T-helper 9 cell (primary cell): ENCODE measurements around the gene SPECC1.
"Not testable (repeated sequence)": the region's sequence is repeated elsewhere in the genome, so short reads cannot be mapped to it uniquely, and the experiment has no call there.

Experiments used
- DNase-seq: peaks from one replicate; pipeline ENCODE4 v3.0.0-alpha.2; 2020

SPECC1 gene

GRCh38 chr17:20246692-20247091 is 237.5 kb downstream of the SPECC1 start:
- no peak for DNase-seq

- no peak for DNase-seq
Measured at GRCh38 chr17:20253323-20253722, 244.2 kb downstream of the SPECC1 start.

- DNase-seq = no peak
Measured at GRCh38 chr17:20254541-20254940, 245.4 kb downstream of the SPECC1 start.

- no peak for DNase-seq
Measured at GRCh38 chr17:20256144-20256543, 247.0 kb downstream of the SPECC1 start.

- DNase-seq = no peak
Measured at GRCh38 chr17:20257008-20257407, 247.8 kb downstream of the SPECC1 start.

- DNase-seq = no peak
Measured at GRCh38 chr17:20257798-20258197, 248.6 kb downstream of the SPECC1 start.

GRCh38 chr17:20259668-20260067 is 250.5 kb downstream of the SPECC1 start:
- no peak for DNase-seq

- no peak for DNase-seq
Measured at GRCh38 chr17:20260268-20260667, 251.1 kb downstream of the SPECC1 start.

GRCh38 chr17:20262226-20263114 is 253.3 kb downstream of the SPECC1 start:
- DNase-seq = no peak

- DNase-seq = not testable (repeated sequence)
Measured at GRCh38 chr17:20263115-20263433, 253.9 kb downstream of the SPECC1 start.

- DNase-seq = no peak
Measured at GRCh38 chr17:20263595-20263994, 254.4 kb downstream of the SPECC1 start.

- DNase-seq = no peak
Measured at GRCh38 chr17:20264996-20265395, 255.8 kb downstream of the SPECC1 start.

- DNase-seq = no peak
Measured at GRCh38 chr17:20266806-20267458, 257.8 kb downstream of the SPECC1 start.

- peak; percentile 12 for DNase-seq
Measured at GRCh38 chr17:20267459-20267842, 258.3 kb downstream of the SPECC1 start.

GRCh38 chr17:20270369-20270768 is 261.2 kb downstream of the SPECC1 start:
- no peak for DNase-seq

GRCh38 chr17:20271011-20271610 is 262.0 kb downstream of the SPECC1 start:
- no peak for DNase-seq

- no peak for DNase-seq
Measured at GRCh38 chr17:20273741-20274500, 264.8 kb downstream of the SPECC1 start.

GRCh38 chr17:20275653-20276052 is 266.5 kb downstream of the SPECC1 start:
- DNase-seq = no peak

- no peak for DNase-seq
Measured at GRCh38 chr17:20276421-20276820, 267.3 kb downstream of the SPECC1 start.

- no peak for DNase-seq
Measured at GRCh38 chr17:20278805-20279204, 269.6 kb downstream of the SPECC1 start.

GRCh38 chr17:20279631-20280030 is 270.5 kb downstream of the SPECC1 start:
- no peak for DNase-seq

- no peak for DNase-seq
Measured at GRCh38 chr17:20280051-20280450, 270.9 kb downstream of the SPECC1 start.

- DNase-seq = no peak
Measured at GRCh38 chr17:20280851-20281250, 271.7 kb downstream of the SPECC1 start.
